HEK293 (cell line): ENCODE measurements around the gene UBAP1L.

Source experiments
- CTCF ChIA-PET: fragments of 350-600 bp; formaldehyde crosslinking; extraction: SDS; loops from one replicate; lab custom pipeline; 2021; ENCODE audit warnings: antibody characterized with exemption; lab: Yijun Ruan, JAX
- POLR2A ChIA-PET: fragments of 300-600 bp; formaldehyde crosslinking; extraction: SDS; loops from one replicate; lab custom pipeline; 2020; ENCODE audit warnings: antibody characterized with exemption, inconsistent platforms; lab: Yijun Ruan, JAX
- H3K27ac ChIP-seq: fragments of 200-500 bp; sonication (Bioruptor generic); 2 replicates; pipeline ENCODE4 v1.5.1; 2014; ENCODE audit warnings: low read depth, low read length, control low read depth, inconsistent platforms; ENCODE audit errors: extremely low read depth
- H3K36me3 ChIP-seq, 2 experiments: fragments of 200-500 bp in 1 of 2; sonication (Bioruptor generic) in 1 of 2; 1 replicate in 1 of 2; 2 replicates in 1 of 2; pipeline ENCODE4 v1.5.1; 2014 to 2017; ENCODE audit warnings: inconsistent platforms in 2 of 2, low read length in 2 of 2; ENCODE audit not compliant: control insufficient read depth in 2 of 2, insufficient read depth in 1 of 2
- H3K4me1 ChIP-seq: fragments of 200-500 bp; sonication (Bioruptor generic); 2 replicates; pipeline ENCODE4 v1.5.1; 2014; ENCODE audit warnings: mild to moderate bottlenecking, low read length, inconsistent platforms; ENCODE audit not compliant: control insufficient read depth, insufficient read depth
- H3K4me3 ChIP-seq: 2 replicates; pipeline ENCODE4 v1.5.1; 2011; ENCODE audit warnings: low read depth, mild to moderate bottlenecking, control low read depth, low read length, moderate library complexity
- H3K9me3 ChIP-seq: fragments of 200-500 bp; sonication (Bioruptor generic); 2 replicates; pipeline ENCODE4 v1.5.1; 2014; ENCODE audit warnings: low read depth, low read length, inconsistent platforms; ENCODE audit not compliant: control insufficient read depth, insufficient read depth
- CTCF ChIP-seq: fragments of 450-650 bp; formaldehyde crosslinking; IDR thresholded peaks from 2 replicates; pipeline ENCODE4 v1.5.1; 2016; ENCODE audit warnings: missing biosample characterization, missing genetic modification characterization
- GLIS1 ChIP-seq: fragments of 450-650 bp; formaldehyde crosslinking; IDR thresholded peaks from 2 replicates; pipeline ENCODE4 v1.5.1; 2016; ENCODE audit warnings: missing biosample characterization, missing genetic modification characterization
- HOXA7 ChIP-seq: sonication (generic); formaldehyde crosslinking; IDR thresholded peaks from 2 replicates; pipeline ENCODE4 v1.8.1; 2022; ENCODE audit warnings: missing genetic modification reagents, borderline replicate concordance
- KLF9 ChIP-seq: fragments of 450-650 bp; formaldehyde crosslinking; IDR thresholded peaks from 2 replicates; pipeline ENCODE4 v1.5.1; 2016; ENCODE audit warnings: missing biosample characterization, missing genetic modification characterization, low read depth
- SCRT1 ChIP-seq: fragments of 450-650 bp; formaldehyde crosslinking; IDR thresholded peaks from 2 replicates; pipeline ENCODE4 v1.5.1; 2016; ENCODE audit warnings: missing biosample characterization, missing genetic modification characterization, borderline replicate concordance
- SETDB1 ChIP-seq: IDR thresholded peaks from one replicate; pipeline ENCODE4 v1.6.1; 2017; ENCODE audit warnings: mild to moderate bottlenecking, low read length, moderate library complexity, mixed read lengths; ENCODE audit not compliant: insufficient read length
- ZBTB17 ChIP-seq: fragments of 450-650 bp; formaldehyde crosslinking; IDR thresholded peaks from 2 replicates; pipeline ENCODE4 v1.5.1; 2016; ENCODE audit warnings: missing biosample characterization, missing genetic modification characterization
- ZBTB21 ChIP-seq: fragments of 450-650 bp; formaldehyde crosslinking; IDR thresholded peaks from 2 replicates; pipeline ENCODE4 v1.5.1; 2017; ENCODE audit warnings: missing biosample characterization, missing genetic modification characterization
- ZFP3 ChIP-seq: fragments of 450-650 bp; formaldehyde crosslinking; IDR thresholded peaks from 2 replicates; pipeline ENCODE4 v1.5.1; 2016; ENCODE audit warnings: low read depth, missing biosample characterization, missing genetic modification characterization
- ZNF266 ChIP-seq: fragments of 450-650 bp; formaldehyde crosslinking; IDR thresholded peaks from 2 replicates; pipeline ENCODE4 v1.5.1; 2016; ENCODE audit warnings: missing biosample characterization, missing genetic modification characterization, low read depth
- ZNF311 ChIP-seq: fragments of 450-650 bp; formaldehyde crosslinking; IDR thresholded peaks from 2 replicates; pipeline ENCODE4 v1.5.1; 2017; ENCODE audit warnings: missing biosample characterization, missing genetic modification characterization, borderline replicate concordance
- ZNF335 ChIP-seq: fragments of 450-650 bp; formaldehyde crosslinking; conservative IDR thresholded peaks from 2 replicates; pipeline ENCODE4 v1.5.1; 2016; ENCODE audit warnings: missing biosample characterization, missing genetic modification characterization
- ZNF48 ChIP-seq: fragments of 450-650 bp; formaldehyde crosslinking; IDR thresholded peaks from 2 replicates; pipeline ENCODE4 v1.5.1; 2016; ENCODE audit warnings: missing biosample characterization, missing genetic modification characterization
- ZNF529 ChIP-seq: fragments of 450-650 bp; formaldehyde crosslinking; IDR thresholded peaks from 2 replicates; pipeline ENCODE4 v1.5.1; 2017; ENCODE audit warnings: missing genetic modification characterization, missing biosample characterization; ENCODE audit not compliant: insufficient replicate concordance
- ZNF549 ChIP-seq: fragments of 450-650 bp; IDR thresholded peaks from 2 replicates; pipeline ENCODE4 v1.5.1; 2018; ENCODE audit warnings: missing biosample characterization, missing genetic modification characterization, mild to moderate bottlenecking, inconsistent platforms, moderate library complexity
- ZNF558 ChIP-seq: fragments of 450-650 bp; formaldehyde crosslinking; IDR thresholded peaks from 2 replicates; pipeline ENCODE4 v1.5.1; 2016; ENCODE audit warnings: missing biosample characterization, missing genetic modification characterization
- ZNF596 ChIP-seq: fragments of 450-650 bp; IDR thresholded peaks from 2 replicates; pipeline ENCODE4 v1.5.0; 2018; ENCODE audit warnings: missing biosample characterization, mild to moderate bottlenecking, missing genetic modification characterization, moderate library complexity
- ZNF610 ChIP-seq: fragments of 450-650 bp; formaldehyde crosslinking; IDR thresholded peaks from 2 replicates; pipeline ENCODE4 v1.5.1; 2016; ENCODE audit warnings: missing biosample characterization, missing genetic modification characterization, borderline replicate concordance
- ZNF654 ChIP-seq: fragments of 450-650 bp; formaldehyde crosslinking; IDR thresholded peaks from 2 replicates; pipeline ENCODE4 v1.5.1; 2016; ENCODE audit warnings: low read depth, missing biosample characterization, missing genetic modification characterization
- ZNF670 ChIP-seq: fragments of 450-650 bp; formaldehyde crosslinking; IDR thresholded peaks from 2 replicates; pipeline ENCODE4 v1.5.1; 2016; ENCODE audit warnings: missing biosample characterization, missing genetic modification characterization, low read depth
- ZNF776 ChIP-seq: fragments of 450-650 bp; formaldehyde crosslinking; IDR thresholded peaks from 2 replicates; pipeline ENCODE4 v1.5.0; 2017; ENCODE audit warnings: missing biosample characterization, missing genetic modification characterization, borderline replicate concordance
- ZNF837 ChIP-seq: fragments of 450-650 bp; formaldehyde crosslinking; IDR thresholded peaks from 2 replicates; pipeline ENCODE4 v1.5.1; 2016; ENCODE audit warnings: missing biosample characterization, missing genetic modification characterization
- TF ChIP-seq, protein P1 (sequence below): fragments of 450-650 bp; formaldehyde crosslinking; IDR thresholded peaks from 2 replicates; pipeline ENCODE4 v1.5.1; 2017; ENCODE audit warnings: missing biosample characterization, missing genetic modification characterization
- TF ChIP-seq, protein P2 (sequence below): fragments of 450-650 bp; formaldehyde crosslinking; IDR thresholded peaks from 2 replicates; pipeline ENCODE4 v1.5.0; 2017; ENCODE audit warnings: missing biosample characterization, missing genetic modification characterization, borderline replicate concordance

The UBAP1L gene

GRCh38 chr15:65056106-65056505 lies 58.9 kb downstream of the UBAP1L start:
- no peak for TF ChIP-seq KLF9
- no peaks in the 10 kb centered on the region for H3K9me3 ChIP-seq
- H3K27ac ChIP-seq: no peak overlapping the region
- no peaks in the 10 kb centered on the region for H3K4me1 ChIP-seq
- ChIA-PET CTCF (interaction anchor here (0.5 to 7.4 kb wide), 10 partner anchors 9 to 326 kb away, joined by 3 to 94 read pairs (median 10); partner anchors contain the start of gene UBAP1L), POLR2A (interaction anchor here (0.5 to 0.6 kb wide), 2 partner anchors 129 to 193 kb away, joined by 3 read pairs; partner anchors contain the start of gene CLPX)
- H3K4me3 ChIP-seq: no peak overlapping the region
- H3K36me3 ChIP-seq: no peaks in the 10 kb centered on the region

GRCh38 chr15:65055201-65055870 lies 59.7 kb downstream of the UBAP1L start:
- ChIA-PET CTCF (interaction anchor here (0.5 to 7.4 kb wide), 17 partner anchors 9 to 327 kb away, joined by 3 to 94 read pairs (median 6); partner anchors contain the start of genes SLC51B and UBAP1L), POLR2A (interaction anchor here (0.5 to 0.7 kb wide), 2 partner anchors 27 to 130 kb away, joined by 3 read pairs; partner anchors contain the start of gene CLPX)
- H3K27ac ChIP-seq: no peak overlapping the region

GRCh38 chr15:65054333-65055200 lies 60.4 kb downstream of the UBAP1L start:
- ChIA-PET POLR2A (interaction anchor here (0.5 kb wide), 1 partner anchor 228 kb away, joined by 4 read pairs; no protein-coding TSS in a partner anchor), CTCF (interaction anchor here (0.6 to 7.4 kb wide), 24 partner anchors 8 to 1997 kb away, joined by 3 to 94 read pairs (median 4); partner anchors contain the start of genes KBTBD13, RASL12, SLC51B and UBAP1L)
- Histone ChIP-seq H3K4me3 (no peak overlapping the region), H3K36me3 (no peaks in the 10 kb centered on the region), H3K9me3 (no peaks in the 10 kb centered on the region), H3K27ac (no peak overlapping the region), H3K4me1 (no peaks in the 10 kb centered on the region)
- TF ChIP-seq ZNF529 (tag by site-specific recombination) (no peak), ZNF549 (no peak), SCRT1 (tag by site-specific recombination) (0 out of 2 replicates have a peak, but pooled peaks have one; percentile 37), SETDB1 (no peak), ZNF596 (tag by site-specific recombination) (no peak), ZFP3 (tag by site-specific recombination) (no peak), ZNF837 (tag by site-specific recombination) (no peak), ZNF670 (tag by site-specific recombination) (no peak), ZNF335 (tag by site-specific recombination) (no peak), ZBTB17 (peak; percentile 51; the same call in 1 of the 2 replicates), ZNF311 (tag by site-specific recombination) (no peak), ZNF776 (no peak), ZBTB21 (no peak), ZNF610 (tag by site-specific recombination) (no peak), ZNF654 (tag by site-specific recombination) (peak; percentile 65), ZNF48 (tag by site-specific recombination) (no peak), HOXA7 (no peak), ZNF266 (no peak), GLIS1 (tag by site-specific recombination) (no peak), CTCF (tag by site-specific recombination) (peak; percentile 62; the same call in 1 of the 2 replicates)
- TF ChIP-seq, protein P1, sequence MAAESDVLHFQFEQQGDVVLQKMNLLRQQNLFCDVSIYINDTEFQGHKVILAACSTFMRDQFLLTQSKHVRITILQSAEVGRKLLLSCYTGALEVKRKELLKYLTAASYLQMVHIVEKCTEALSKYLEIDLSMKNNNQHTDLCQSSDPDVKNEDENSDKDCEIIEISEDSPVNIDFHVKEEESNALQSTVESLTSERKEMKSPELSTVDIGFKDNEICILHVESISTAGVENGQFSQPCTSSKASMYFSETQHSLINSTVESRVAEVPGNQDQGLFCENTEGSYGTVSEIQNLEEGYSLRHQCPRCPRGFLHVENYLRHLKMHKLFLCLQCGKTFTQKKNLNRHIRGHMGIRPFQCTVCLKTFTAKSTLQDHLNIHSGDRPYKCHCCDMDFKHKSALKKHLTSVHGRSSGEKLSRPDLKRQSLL (tag by site-specific recombination): no peak
- TF ChIP-seq, protein P2, sequence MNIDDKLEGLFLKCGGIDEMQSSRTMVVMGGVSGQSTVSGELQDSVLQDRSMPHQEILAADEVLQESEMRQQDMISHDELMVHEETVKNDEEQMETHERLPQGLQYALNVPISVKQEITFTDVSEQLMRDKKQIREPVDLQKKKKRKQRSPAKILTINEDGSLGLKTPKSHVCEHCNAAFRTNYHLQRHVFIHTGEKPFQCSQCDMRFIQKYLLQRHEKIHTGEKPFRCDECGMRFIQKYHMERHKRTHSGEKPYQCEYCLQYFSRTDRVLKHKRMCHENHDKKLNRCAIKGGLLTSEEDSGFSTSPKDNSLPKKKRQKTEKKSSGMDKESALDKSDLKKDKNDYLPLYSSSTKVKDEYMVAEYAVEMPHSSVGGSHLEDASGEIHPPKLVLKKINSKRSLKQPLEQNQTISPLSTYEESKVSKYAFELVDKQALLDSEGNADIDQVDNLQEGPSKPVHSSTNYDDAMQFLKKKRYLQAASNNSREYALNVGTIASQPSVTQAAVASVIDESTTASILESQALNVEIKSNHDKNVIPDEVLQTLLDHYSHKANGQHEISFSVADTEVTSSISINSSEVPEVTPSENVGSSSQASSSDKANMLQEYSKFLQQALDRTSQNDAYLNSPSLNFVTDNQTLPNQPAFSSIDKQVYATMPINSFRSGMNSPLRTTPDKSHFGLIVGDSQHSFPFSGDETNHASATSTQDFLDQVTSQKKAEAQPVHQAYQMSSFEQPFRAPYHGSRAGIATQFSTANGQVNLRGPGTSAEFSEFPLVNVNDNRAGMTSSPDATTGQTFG: no peak

More at GRCh38 chr15:65055201-65055870, 59.7 kb downstream of the UBAP1L start:
- TF ChIP-seq ZNF558 (no peak), ZNF335 (tag by site-specific recombination) (0 out of 2 replicates have a peak, but pooled peaks have one; percentile 15)
- TF ChIP-seq, all 188 proteins: peak for 1
- Histone ChIP-seq H3K4me1 (no peaks in the 10 kb centered on the region), H3K9me3 (no peaks in the 10 kb centered on the region), H3K36me3 (no peaks in the 10 kb centered on the region), H3K4me3 (no peak overlapping the region)
